ENCODE results near the gene MRGPRE. TPM values are rescaled to one million over a fixed set of nuclear protein-coding genes. Genes with fewer than 3 reads are reported as not detected.

Gene MRGPRE
- total RNA-seq, 2 donors from 2014 or later: not detected

DNA sequence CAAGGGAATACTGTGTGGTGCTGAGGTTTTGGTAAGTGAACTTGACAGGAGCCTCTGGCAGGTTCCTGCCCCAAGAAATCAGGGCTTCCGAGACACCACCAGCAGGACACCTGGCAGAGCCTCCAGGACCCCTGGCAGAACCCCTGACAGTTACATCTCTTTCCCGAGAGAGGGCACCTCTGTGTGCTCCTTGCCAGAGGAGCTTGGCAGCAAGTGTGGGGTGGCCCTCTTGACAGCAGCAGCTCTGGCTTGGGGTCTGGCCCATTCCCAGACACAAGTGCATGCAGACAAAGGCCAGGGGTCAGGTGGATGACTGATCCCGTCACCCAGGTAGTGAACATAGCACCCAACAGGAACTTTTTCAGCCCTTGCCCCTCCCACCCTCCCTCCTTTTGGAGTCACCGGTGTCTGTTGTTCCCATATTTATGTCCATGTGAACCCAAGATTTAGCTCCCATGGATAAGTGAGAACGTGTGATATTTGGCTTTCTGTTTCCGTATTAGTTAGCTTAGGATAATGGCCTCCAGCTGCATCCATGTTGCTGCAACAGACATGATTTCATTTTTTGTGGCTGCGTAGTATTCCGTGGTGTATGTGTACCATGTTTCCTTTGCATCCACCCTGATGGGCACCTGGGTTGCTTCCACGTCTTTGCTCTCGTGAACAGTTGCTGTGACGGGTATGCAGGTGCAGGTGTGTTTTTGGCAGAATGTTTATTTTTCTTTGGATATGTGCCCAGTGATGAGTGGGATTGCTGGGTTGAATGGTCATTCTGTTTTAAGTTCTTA, 45.9 kb downstream of the MRGPRE start:
- TF ChIP-seq, protein P1, sequence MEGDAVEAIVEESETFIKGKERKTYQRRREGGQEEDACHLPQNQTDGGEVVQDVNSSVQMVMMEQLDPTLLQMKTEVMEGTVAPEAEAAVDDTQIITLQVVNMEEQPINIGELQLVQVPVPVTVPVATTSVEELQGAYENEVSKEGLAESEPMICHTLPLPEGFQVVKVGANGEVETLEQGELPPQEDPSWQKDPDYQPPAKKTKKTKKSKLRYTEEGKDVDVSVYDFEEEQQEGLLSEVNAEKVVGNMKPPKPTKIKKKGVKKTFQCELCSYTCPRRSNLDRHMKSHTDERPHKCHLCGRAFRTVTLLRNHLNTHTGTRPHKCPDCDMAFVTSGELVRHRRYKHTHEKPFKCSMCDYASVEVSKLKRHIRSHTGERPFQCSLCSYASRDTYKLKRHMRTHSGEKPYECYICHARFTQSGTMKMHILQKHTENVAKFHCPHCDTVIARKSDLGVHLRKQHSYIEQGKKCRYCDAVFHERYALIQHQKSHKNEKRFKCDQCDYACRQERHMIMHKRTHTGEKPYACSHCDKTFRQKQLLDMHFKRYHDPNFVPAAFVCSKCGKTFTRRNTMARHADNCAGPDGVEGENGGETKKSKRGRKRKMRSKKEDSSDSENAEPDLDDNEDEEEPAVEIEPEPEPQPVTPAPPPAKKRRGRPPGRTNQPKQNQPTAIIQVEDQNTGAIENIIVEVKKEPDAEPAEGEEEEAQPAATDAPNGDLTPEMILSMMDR (IDR thresholded peaks at IDR 0.05): no peak
- Histone ChIP-seq H3K9me3 (no peaks in the 10 kb centered on the region), H3K4me3 (no peak overlapping the region), H3K36me3 (no peaks in the 10 kb centered on the region), H3K27me3 (replicated peaks; ENCODE audit: insufficient read depth) (no peaks in the 10 kb centered on the region), H3K4me1 (ENCODE audit: control insufficient read depth in 1 of 2, low read depth in 2 of 2) (no peaks in the 10 kb centered on the region), H3K27ac (no peak overlapping the region)
- ATAC-seq (ENCODE audit: insufficient number of reproducible peaks, low FRiP score, low read depth) (no peak), DNase-seq (ENCODE audit: low spot score) (no peak)

DNA sequence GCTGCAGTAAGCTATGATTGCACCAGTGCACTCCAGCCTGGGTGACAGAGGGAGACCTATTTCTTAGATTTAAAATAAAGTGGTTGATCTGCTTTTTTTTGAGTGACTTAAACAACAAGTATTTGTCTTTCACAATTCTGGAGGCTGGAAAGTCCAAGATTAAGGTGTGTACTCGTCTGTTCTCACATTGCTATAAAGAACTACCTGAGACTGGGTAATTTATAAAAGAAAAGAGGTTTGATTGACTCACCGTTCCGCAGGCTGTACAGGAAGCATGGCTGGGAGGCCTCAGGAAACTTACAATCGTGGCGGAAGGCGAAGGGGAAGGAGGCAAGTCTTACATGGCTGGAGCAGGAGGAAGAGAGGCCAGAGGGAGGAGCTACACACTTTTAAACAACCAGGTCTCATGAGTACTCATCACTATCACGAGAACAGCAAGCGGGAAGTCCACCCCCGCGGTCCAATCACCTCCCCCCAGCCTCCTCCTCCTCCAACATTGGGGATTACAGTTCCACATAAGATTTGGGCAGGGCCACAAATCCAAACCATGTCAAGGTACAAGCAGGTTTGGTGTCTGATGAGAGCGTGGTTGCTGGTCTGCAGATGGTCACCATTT, 47.4 kb downstream of the MRGPRE start:
- TF ChIP-seq, protein P1 (IDR thresholded peaks at IDR 0.05): no peak
- DNase-seq (ENCODE audit: low spot score): no peak
- no peak overlapping the region for H3K27ac ChIP-seq
- H3K36me3 ChIP-seq: no peaks in the 10 kb centered on the region
- H3K9me3 ChIP-seq: no peaks in the 10 kb centered on the region
- H3K27me3 ChIP-seq (replicated peaks; ENCODE audit: insufficient read depth): no peaks in the 10 kb centered on the region
- H3K4me3 ChIP-seq: no peak overlapping the region
- no peak for ATAC-seq (ENCODE audit: insufficient number of reproducible peaks, low FRiP score, low read depth)
- no peaks in the 10 kb centered on the region for H3K4me1 ChIP-seq (ENCODE audit: control insufficient read depth in 1 of 2, low read depth in 2 of 2)

DNA sequence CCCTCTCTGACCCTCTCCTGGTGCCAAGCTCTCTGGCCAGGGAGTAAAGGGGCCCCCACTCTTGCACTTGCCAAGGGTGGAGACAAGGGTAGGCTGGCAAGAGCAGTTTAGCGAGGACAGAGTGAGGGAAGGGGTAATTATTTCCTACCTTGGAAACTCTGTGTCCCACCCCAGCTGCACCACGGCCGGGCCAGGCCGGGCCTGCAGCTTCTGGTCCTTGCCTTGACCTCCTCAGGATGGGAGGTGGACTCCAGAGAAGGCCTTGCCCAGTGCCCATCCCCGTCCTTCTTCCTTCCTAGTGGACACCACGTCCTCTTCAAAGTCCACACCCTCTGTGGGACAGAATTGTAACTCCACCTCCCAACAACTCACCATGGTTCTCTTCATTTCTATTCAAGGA, 48.7 kb downstream of the MRGPRE start:
- Histone ChIP-seq H3K36me3 (no peaks in the 10 kb centered on the region), H3K27ac (no peak overlapping the region), H3K9me3 (no peaks in the 10 kb centered on the region), H3K4me1 (ENCODE audit: control insufficient read depth in 1 of 2, low read depth in 2 of 2) (no peaks in the 10 kb centered on the region), H3K27me3 (replicated peaks; ENCODE audit: insufficient read depth) (no peaks in the 10 kb centered on the region), H3K4me3 (no peak overlapping the region)
- DNase-seq (ENCODE audit: low spot score) (no peak), ATAC-seq (ENCODE audit: insufficient number of reproducible peaks, low FRiP score, low read depth) (no peak)
- TF ChIP-seq, protein P1 (IDR thresholded peaks at IDR 0.05): no peak

DNA sequence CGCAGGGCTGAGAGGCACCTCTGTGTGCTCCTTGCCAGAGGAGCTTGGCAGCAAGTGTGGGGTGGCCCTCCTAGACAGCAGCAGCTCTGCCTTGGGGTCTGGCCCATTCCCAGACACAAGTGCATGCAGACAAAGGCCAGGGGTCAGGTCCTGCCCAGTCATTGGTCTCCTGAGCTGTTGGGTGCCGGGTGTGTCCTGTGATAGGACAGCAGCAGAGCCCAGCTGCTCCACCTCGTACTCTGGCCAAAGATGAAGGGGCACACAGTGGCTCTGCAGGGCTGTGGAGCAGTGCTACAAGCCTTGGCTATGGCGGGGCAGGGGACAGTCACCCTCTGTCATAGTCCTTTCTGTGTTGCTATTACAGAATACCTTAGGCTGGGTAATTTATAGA, 49.8 kb downstream of the MRGPRE start:
- Histone ChIP-seq H3K27ac (no peak overlapping the region), H3K4me1 (ENCODE audit: control insufficient read depth in 1 of 2, low read depth in 2 of 2) (no peaks in the 10 kb centered on the region), H3K36me3 (no peaks in the 10 kb centered on the region), H3K9me3 (no peaks in the 10 kb centered on the region), H3K4me3 (no peak overlapping the region), H3K27me3 (replicated peaks; ENCODE audit: insufficient read depth) (no peaks in the 10 kb centered on the region)
- TF ChIP-seq, protein P1 (IDR thresholded peaks at IDR 0.05): no peak
- no peak for DNase-seq (ENCODE audit: low spot score)
- ATAC-seq (ENCODE audit: insufficient number of reproducible peaks, low FRiP score, low read depth): no peak

DNA sequence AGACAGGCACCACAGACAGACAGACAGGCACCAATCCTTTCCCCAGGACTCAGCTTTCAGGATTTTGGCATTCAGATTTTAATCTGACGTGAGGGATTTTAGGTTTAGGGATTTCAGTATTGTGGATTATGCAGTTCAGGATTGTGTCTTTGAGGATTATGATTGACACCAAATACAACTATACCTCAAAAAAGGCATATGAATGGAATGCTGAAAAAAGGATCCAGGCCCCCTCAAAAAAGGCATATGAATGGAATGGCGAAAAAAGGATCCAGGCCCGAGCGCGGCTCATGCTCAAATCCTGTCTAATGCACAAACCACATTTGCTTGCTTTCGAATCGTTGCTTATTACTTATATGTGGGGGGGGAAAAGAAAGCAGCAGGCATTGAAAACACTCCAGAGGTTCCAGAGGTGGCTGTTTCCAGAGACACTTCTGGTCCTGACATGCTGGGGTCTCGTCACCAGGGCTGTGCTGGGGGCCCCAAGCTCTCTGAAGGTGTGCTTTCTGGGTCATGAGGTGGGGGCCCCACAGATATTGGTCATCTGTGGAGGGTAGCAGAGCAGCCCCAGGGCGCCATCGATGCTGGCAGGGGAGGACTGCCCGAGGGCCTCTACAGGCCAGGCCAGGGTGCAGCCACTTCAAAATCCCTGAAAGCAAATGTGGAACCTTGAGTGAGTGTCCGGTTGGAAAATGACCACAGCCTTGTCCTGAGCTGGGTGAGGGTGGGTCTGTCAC, 50.3 kb downstream of the MRGPRE start:
- H3K27me3 ChIP-seq (replicated peaks; ENCODE audit: insufficient read depth): no peaks in the 10 kb centered on the region
- no peak for ATAC-seq (ENCODE audit: insufficient number of reproducible peaks, low FRiP score, low read depth)
- H3K27ac ChIP-seq: no peak overlapping the region
- no peaks in the 10 kb centered on the region for H3K9me3 ChIP-seq
- no peaks in the 10 kb centered on the region for H3K4me1 ChIP-seq (ENCODE audit: control insufficient read depth in 1 of 2, low read depth in 2 of 2)
- DNase-seq (ENCODE audit: low spot score): no peak
- no peaks in the 10 kb centered on the region for H3K36me3 ChIP-seq
- no peak overlapping the region for H3K4me3 ChIP-seq
- TF ChIP-seq, protein P1 (IDR thresholded peaks at IDR 0.05): no peak
